Astrocyte of the cerebellum (primary cell): ENCODE results near the gene REXO1.
A peak's percentile ranks its signal among the peaks of the same experiment; 100 is the strongest.

ENCODE experiments used
- DNase-seq: peaks from one replicate; pipeline ENCODE4 v3.0.0-alpha.2; 2011; ENCODE audit warnings: low read depth
- H3K4me3 ChIP-seq: 2 replicates; pipeline ENCODE4 v1.5.1; 2011; ENCODE audit warnings: mild to moderate bottlenecking, low read depth, low read length, moderate library complexity
- CTCF ChIP-seq: IDR thresholded peaks from 2 replicates; pipeline ENCODE4 v1.5.1; 2012; ENCODE audit warnings: low read length, low read depth, moderate library complexity, mild to moderate bottlenecking; ENCODE audit errors: missing control alignments
- in situ Hi-C: cut with HindIII; loops from 2 replicates; pipeline ENCODE4 v1.10.0; 2017; ENCODE audit warnings: low sequenced_read_pairs

The REXO1 gene

GRCh38 chr19:1768918-1769644 lies 79.2 kb downstream of the REXO1 start:
- in situ Hi-C loops: no loop called here
- TF ChIP-seq CTCF: no peak
- H3K4me3 ChIP-seq: no peak overlapping the region

DNA sequence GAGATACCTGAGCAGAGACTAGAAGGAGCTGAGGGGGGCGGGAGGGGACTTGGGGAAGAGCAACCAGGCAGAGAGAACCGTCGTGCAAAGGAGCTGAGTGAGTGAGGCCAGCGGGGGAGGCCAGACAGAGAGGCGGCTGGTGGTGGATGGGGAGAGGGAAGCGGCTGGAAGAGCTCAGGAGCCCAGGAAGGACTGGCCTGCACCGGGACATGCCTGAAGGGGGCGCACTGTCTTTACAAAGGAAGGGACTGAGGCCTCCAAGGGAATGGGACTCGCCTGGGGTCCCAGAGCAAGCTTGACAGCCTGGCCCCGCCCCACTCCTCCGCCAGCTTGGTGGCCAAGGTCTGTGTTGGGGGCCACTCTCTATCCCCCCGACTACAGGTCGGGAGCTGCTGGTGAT lies 80.0 kb downstream of the REXO1 start:
- no peak overlapping the region for H3K4me3 ChIP-seq
- in situ Hi-C loops: no loop called here
- no peak for DNase-seq
- TF ChIP-seq CTCF: no peak

More at GRCh38 chr19:1768918-1769644, 79.2 kb downstream of the REXO1 start:
- DNase-seq: no peak

DNA sequence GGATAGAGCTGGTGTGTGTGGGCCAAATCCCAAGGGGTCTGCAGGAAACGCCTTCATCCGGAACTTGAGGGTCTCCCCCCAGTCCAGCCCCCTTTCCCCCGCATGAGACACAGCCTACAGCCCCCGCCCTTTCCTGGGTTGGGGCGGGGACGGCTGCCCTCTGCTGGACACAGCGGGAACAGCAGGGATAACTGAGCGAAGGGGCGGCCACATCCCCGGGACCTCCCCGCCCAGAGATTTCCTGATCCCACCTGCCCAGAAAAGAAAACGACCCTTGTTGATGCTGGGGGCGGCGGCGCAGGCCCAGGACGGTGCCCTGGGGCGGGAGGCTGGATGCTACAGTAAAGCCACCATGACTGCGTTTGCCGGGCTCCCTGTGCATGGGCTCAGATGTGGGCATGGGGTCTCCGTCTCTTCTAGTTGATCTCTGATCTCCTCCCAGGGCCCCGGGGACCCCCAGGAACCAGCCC lies 80.8 kb downstream of the REXO1 start:
- TF ChIP-seq CTCF: peak; percentile 89
- H3K4me3 ChIP-seq: no peak overlapping the region
- in situ Hi-C loops: no loop called here
- DNase-seq: no peak

DNA sequence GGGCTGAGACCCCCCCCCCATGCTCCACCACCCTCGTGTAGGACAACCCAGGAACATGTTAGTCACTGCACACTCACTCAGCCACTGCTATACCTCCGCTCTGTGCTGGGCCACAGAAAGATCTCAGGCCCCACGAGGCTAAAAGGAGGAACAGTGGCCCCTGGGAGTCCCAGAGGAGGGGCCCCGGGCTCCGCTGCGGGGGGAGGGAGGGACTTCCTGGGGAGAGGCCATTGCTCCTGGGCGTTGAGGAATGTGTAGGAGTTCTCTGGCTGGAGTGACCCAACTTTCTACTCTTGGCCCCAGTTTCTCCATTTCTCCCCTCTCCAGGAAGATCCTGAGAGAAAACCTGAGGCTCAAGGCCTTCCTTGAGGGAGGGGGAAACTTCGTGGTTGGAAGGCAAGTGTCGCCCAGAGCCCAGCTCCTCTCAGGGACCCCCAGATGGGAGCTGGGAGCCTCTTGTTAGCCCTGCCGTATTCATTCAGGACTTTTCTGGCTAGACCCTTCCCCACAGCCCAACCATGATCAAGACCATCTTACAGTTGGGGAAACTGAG lies 81.4 kb downstream of the REXO1 start:
- DNase-seq: no peak
- TF ChIP-seq CTCF: no peak
- in situ Hi-C loops: no loop called here
- no peak overlapping the region for H3K4me3 ChIP-seq

- TF ChIP-seq CTCF: no peak
- no peak for DNase-seq
- in situ Hi-C loops: no loop called here
- H3K4me3 ChIP-seq: no peak overlapping the region
These were observed 82.1 kb downstream of the REXO1 start for GRCh38 chr19:1765904-1766799.
